Activated T-helper 2 cell treated with anti-CD3 and anti-CD28 coated beads, Interferon-gamma antibody, Interleukin-2, Interleukin-4, amounts not matched to agents 10 μg/mL and 5 μg/mL and 100 μg/mL, durations not matched to agents 14 hours and 24 hours and 36 hours (primary cell): ENCODE data around the gene IL5RA. TPM values are rescaled to one million over a fixed set of nuclear protein-coding genes. Genes with fewer than 3 reads are reported as not detected.

Experiments used
- DNase-seq: peaks from one replicate; pipeline ENCODE4 v3.0.0; 2021; ENCODE audit warnings: low spot score
- H3K27ac Mint-ChIP-seq: one replicate; pipeline ENCODE4 v1.8.0; 2021; ENCODE audit warnings: mixed read lengths
- H3K27me3 Mint-ChIP-seq: one replicate; pipeline ENCODE4 v1.8.0; 2021; ENCODE audit warnings: low read depth, mixed read lengths
- H3K36me3 Mint-ChIP-seq: one replicate; pipeline ENCODE4 v1.8.0; 2021; ENCODE audit warnings: low read depth, mixed read lengths
- H3K4me1 Mint-ChIP-seq: one replicate; pipeline ENCODE4 v1.8.0; 2021; ENCODE audit warnings: low read depth, mixed read lengths
- H3K4me3 Mint-ChIP-seq: one replicate; pipeline ENCODE4 v1.8.0; 2021; ENCODE audit warnings: low read depth, mild to moderate bottlenecking, moderate library complexity, mixed read lengths
- H3K9me3 Mint-ChIP-seq: one replicate; pipeline ENCODE4 v1.8.0; 2021; ENCODE audit warnings: mixed read lengths
- intact Hi-C: fragments of 100-400 bp; cut with micrococcal nuclease; formaldehyde crosslinking; loops from one replicate; pipeline ENCODE4 v1.15.1; 2023
- total RNA-seq: library from RNA; stranded (reverse); gene quantifications from 2 replicates; pipeline ENCODE4 v1.2.3, GENCODE V29; 2022

The IL5RA gene
- total RNA-seq, 1 donor from 2014 or later = not detected

GRCh38 chr3:3071136-3071535 lies 39.0 kb downstream of the IL5RA start:
- Mint-ChIP-seq H3K4me3 (no peak overlapping the region), H3K9me3 (no peaks in the 10 kb centered on the region), H3K27me3 (no peaks in the 10 kb centered on the region), H3K4me1 (no peaks in the 10 kb centered on the region), H3K36me3 (no peaks in the 10 kb centered on the region), H3K27ac (no peak overlapping the region)
- intact Hi-C loops = no loop called here
- DNase-seq = no peak

GRCh38 chr3:3069723-3070122 lies 40.5 kb downstream of the IL5RA start:
- Mint-ChIP-seq H3K9me3 (no peaks in the 10 kb centered on the region), H3K4me1 (no peaks in the 10 kb centered on the region), H3K27ac (no peak overlapping the region), H3K36me3 (no peaks in the 10 kb centered on the region), H3K27me3 (no peaks in the 10 kb centered on the region), H3K4me3 (no peak overlapping the region)
- DNase-seq = no peak
- intact Hi-C loops = no loop called here

GRCh38 chr3:3068358-3068881 lies 41.8 kb downstream of the IL5RA start:
- DNase-seq = no peak
- intact Hi-C loops = no loop called here
- no peaks in the 10 kb centered on the region for H3K36me3 Mint-ChIP-seq

GRCh38 chr3:3066910-3067309 lies 43.3 kb downstream of the IL5RA start:
- intact Hi-C loops = no loop called here
- H3K4me1 Mint-ChIP-seq = no peaks in the 10 kb centered on the region
- H3K9me3 Mint-ChIP-seq = no peaks in the 10 kb centered on the region

More at GRCh38 chr3:3068358-3068881, 41.8 kb downstream of the IL5RA start:
- Mint-ChIP-seq H3K9me3 (no peaks in the 10 kb centered on the region), H3K4me1 (no peaks in the 10 kb centered on the region), H3K27me3 (no peaks in the 10 kb centered on the region), H3K4me3 (no peak overlapping the region), H3K27ac (no peak overlapping the region)

GRCh38 chr3:3066378-3066777 lies 43.8 kb downstream of the IL5RA start:
- no peak overlapping the region for H3K27ac Mint-ChIP-seq
- no peaks in the 10 kb centered on the region for H3K27me3 Mint-ChIP-seq
- no peak for DNase-seq
- H3K4me3 Mint-ChIP-seq = no peak overlapping the region
- H3K36me3 Mint-ChIP-seq = no peaks in the 10 kb centered on the region
- H3K9me3 Mint-ChIP-seq = no peaks in the 10 kb centered on the region
- intact Hi-C loops = no loop called here
- no peaks in the 10 kb centered on the region for H3K4me1 Mint-ChIP-seq

More at GRCh38 chr3:3066910-3067309, 43.3 kb downstream of the IL5RA start:
- Mint-ChIP-seq H3K4me3 (no peak overlapping the region), H3K27ac (no peak overlapping the region), H3K36me3 (no peaks in the 10 kb centered on the region), H3K27me3 (no peaks in the 10 kb centered on the region)
- no peak for DNase-seq

GRCh38 chr3:3065876-3066275 lies 44.3 kb downstream of the IL5RA start:
- intact Hi-C loops = no loop called here
- no peaks in the 10 kb centered on the region for H3K36me3 Mint-ChIP-seq
- no peak overlapping the region for H3K27ac Mint-ChIP-seq

GRCh38 chr3:3064297-3064696 lies 45.9 kb downstream of the IL5RA start:
- intact Hi-C loops = no loop called here
- Mint-ChIP-seq H3K27me3 (no peaks in the 10 kb centered on the region), H3K36me3 (no peaks in the 10 kb centered on the region), H3K4me1 (no peaks in the 10 kb centered on the region), H3K9me3 (no peaks in the 10 kb centered on the region), H3K27ac (no peak overlapping the region), H3K4me3 (no peak overlapping the region)
- DNase-seq = no peak

More at GRCh38 chr3:3065876-3066275, 44.3 kb downstream of the IL5RA start:
- Mint-ChIP-seq H3K4me3 (no peak overlapping the region), H3K27me3 (no peaks in the 10 kb centered on the region), H3K9me3 (no peaks in the 10 kb centered on the region), H3K4me1 (no peaks in the 10 kb centered on the region)
- no peak for DNase-seq

- no peak overlapping the region for H3K27ac Mint-ChIP-seq
- no peaks in the 10 kb centered on the region for H3K9me3 Mint-ChIP-seq
- intact Hi-C loops = no loop called here
- H3K4me3 Mint-ChIP-seq = no peak overlapping the region
- H3K36me3 Mint-ChIP-seq = no peaks in the 10 kb centered on the region
- H3K27me3 Mint-ChIP-seq = peaks cover 6% of the 10 kb centered on the region
- H3K4me1 Mint-ChIP-seq = no peaks in the 10 kb centered on the region
- DNase-seq = no peak
These were observed 50.5 kb downstream of the IL5RA start for GRCh38 chr3:3059645-3060044.

- no peak for DNase-seq
- H3K4me3 Mint-ChIP-seq = no peak overlapping the region
- intact Hi-C loops = no loop called here
- H3K27me3 Mint-ChIP-seq = peaks cover 6% of the 10 kb centered on the region
- H3K27ac Mint-ChIP-seq = no peak overlapping the region
- H3K4me1 Mint-ChIP-seq = no peaks in the 10 kb centered on the region
- H3K36me3 Mint-ChIP-seq = no peaks in the 10 kb centered on the region
- no peaks in the 10 kb centered on the region for H3K9me3 Mint-ChIP-seq
These were observed 56.2 kb downstream of the IL5RA start for GRCh38 chr3:3053974-3054373.

- no peak overlapping the region for H3K27ac Mint-ChIP-seq
- no peak for DNase-seq
- H3K4me1 Mint-ChIP-seq = no peaks in the 10 kb centered on the region
- H3K9me3 Mint-ChIP-seq = no peaks in the 10 kb centered on the region
- H3K27me3 Mint-ChIP-seq = peaks cover 2% of the 10 kb centered on the region
- intact Hi-C loops = no loop called here
- H3K4me3 Mint-ChIP-seq = no peak overlapping the region
- no peaks in the 10 kb centered on the region for H3K36me3 Mint-ChIP-seq
These were observed 71.8 kb downstream of the IL5RA start for GRCh38 chr3:3038201-3038991.

- Mint-ChIP-seq H3K9me3 (no peaks in the 10 kb centered on the region), H3K36me3 (no peaks in the 10 kb centered on the region), H3K27ac (no peak overlapping the region), H3K4me3 (no peak overlapping the region), H3K4me1 (no peaks in the 10 kb centered on the region), H3K27me3 (peaks cover 3% of the 10 kb centered on the region)
- DNase-seq = no peak
- intact Hi-C loops = no loop called here
These were observed 73.0 kb downstream of the IL5RA start for GRCh38 chr3:3037156-3037555.

GRCh38 chr3:3031326-3031725 lies 78.8 kb downstream of the IL5RA start:
- no peaks in the 10 kb centered on the region for H3K36me3 Mint-ChIP-seq
- no peaks in the 10 kb centered on the region for H3K9me3 Mint-ChIP-seq
- DNase-seq = no peak
- no peak overlapping the region for H3K27ac Mint-ChIP-seq
- intact Hi-C loops = no loop called here
- H3K4me1 Mint-ChIP-seq = peaks cover 6% of the 10 kb centered on the region
- H3K27me3 Mint-ChIP-seq = peaks cover 3% of the 10 kb centered on the region
- no peak overlapping the region for H3K4me3 Mint-ChIP-seq

GRCh38 chr3:3027976-3028567 lies 82.1 kb downstream of the IL5RA start:
- intact Hi-C loops = loop anchor here (5.0 kb wide), 1 partner anchor 149 kb away; the partner anchor contains the start of gene CRBN
- H3K27ac Mint-ChIP-seq = no peak overlapping the region
- peaks cover 6% of the 10 kb centered on the region for H3K4me1 Mint-ChIP-seq
- no peak for DNase-seq
- H3K36me3 Mint-ChIP-seq = no peaks in the 10 kb centered on the region
- H3K4me3 Mint-ChIP-seq = no peak overlapping the region
- H3K9me3 Mint-ChIP-seq = no peaks in the 10 kb centered on the region
- H3K27me3 Mint-ChIP-seq = peaks cover 7% of the 10 kb centered on the region
